GM12875 (cell line): ENCODE data around the gene MT1E.
"Not testable (repeated sequence)": the region's sequence is repeated elsewhere in the genome, so short reads cannot be mapped to it uniquely, and the experiment has no call there.

ENCODE experiments used
- H3K4me3 ChIP-seq: one replicate; pipeline ENCODE4 v1.5.1; 2011; ENCODE audit warnings: low read depth, low read length, control low read depth
- CTCF ChIP-seq: IDR thresholded peaks from 2 replicates; pipeline ENCODE4 v1.5.1; 2011; ENCODE audit warnings: low read depth, mild to moderate bottlenecking, control low read depth, inconsistent platforms, low read length, moderate library complexity, borderline replicate concordance; ENCODE audit not compliant: insufficient read depth

The MT1E gene

DNA sequence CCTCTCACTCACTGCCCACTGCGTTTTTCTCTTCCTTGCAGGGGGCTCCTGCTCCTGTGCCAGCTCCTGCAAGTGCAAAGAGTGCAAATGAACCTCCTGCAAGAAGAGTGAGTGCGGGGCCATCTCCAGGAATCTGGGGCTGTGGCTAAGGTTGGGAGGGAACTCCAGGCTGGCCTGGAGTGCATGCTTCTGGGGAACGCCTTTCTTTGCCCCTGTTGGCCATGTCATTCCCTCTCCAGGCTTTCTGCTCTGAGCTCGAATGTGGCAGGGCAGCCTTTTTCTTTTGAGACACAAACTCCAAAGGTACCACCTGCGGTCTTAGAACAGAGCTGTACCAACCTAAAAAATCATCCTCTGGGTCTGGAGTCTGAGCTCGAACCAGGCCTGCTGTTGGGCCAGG lies 7.4 kb upstream of the MT1E start:
- no peak for TF ChIP-seq CTCF
- H3K4me3 ChIP-seq: no peak overlapping the region

GRCh38 chr16:56620339-56620897 lies 5.2 kb upstream of the MT1E start:
- TF ChIP-seq CTCF: no peak

GRCh38 chr16:56621665-56622445 lies 3.7 kb upstream of the MT1E start:
- H3K4me3 ChIP-seq: not testable (repeated sequence)

More at GRCh38 chr16:56620339-56620897, 5.2 kb upstream of the MT1E start:
- H3K4me3 ChIP-seq: no peak overlapping the region

- H3K4me3 ChIP-seq: not testable (repeated sequence)
Observed at GRCh38 chr16:56623184-56623583, 2.4 kb upstream of the MT1E start.

- no peak overlapping the region for H3K4me3 ChIP-seq
- no peak for TF ChIP-seq CTCF
Observed at GRCh38 chr16:56623637-56624036, 1.9 kb upstream of the MT1E start.

- no peak overlapping the region for H3K4me3 ChIP-seq
- no peak for TF ChIP-seq CTCF
Observed at GRCh38 chr16:56625943-56626654, 518 bp downstream of the MT1E start.

DNA sequence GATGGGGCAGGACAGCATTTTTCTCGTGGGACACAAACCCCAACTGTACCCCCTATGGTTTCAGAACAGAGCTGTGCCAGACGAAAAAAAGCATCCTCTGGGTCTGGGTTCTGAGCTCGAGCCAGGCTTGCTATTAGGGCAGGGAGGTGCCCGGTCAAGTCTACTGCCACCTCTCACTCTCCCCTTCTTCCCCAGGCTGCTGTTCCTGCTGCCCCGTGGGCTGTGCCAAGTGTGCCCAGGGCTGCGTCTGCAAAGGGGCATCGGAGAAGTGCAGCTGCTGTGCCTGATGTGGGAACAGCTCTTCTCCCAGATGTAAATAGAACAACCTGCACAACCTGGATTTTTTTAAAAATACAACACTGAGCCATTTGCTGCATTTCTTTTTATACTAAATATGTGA lies 1.1 kb downstream of the MT1E start:
- H3K4me3 ChIP-seq: no peak overlapping the region
- no peak for TF ChIP-seq CTCF

GRCh38 chr16:56628486-56629350 lies 3.1 kb downstream of the MT1E start:
- no peak for TF ChIP-seq CTCF
- no peak overlapping the region for H3K4me3 ChIP-seq
